ENCODE measurements around the gene KCND1.

KCND1 gene

GRCh38 chrX:48956728-48957414 lies 14.8 kb downstream of the KCND1 start:
- H3K4me3 ChIP-seq (ENCODE audit: low read depth, low read length), result peak overlapping the region; percentile 72
- DNase-seq (ENCODE audit: low read depth, low spot score), result no peak
- TF ChIP-seq CTCF (IDR thresholded peaks at IDR 0.05; ENCODE audit: insufficient read depth, low read length, missing control alignments), result no peak
- CTCF ChIA-PET, result interaction anchor here (2.8 to 2.9 kb wide), 2 partner anchors 11 to 87 kb away, joined by 9 to 17 read pairs; no protein-coding TSS in a partner anchor
- POLR2A ChIA-PET, result interaction anchor here (2.1 kb wide), 1 partner anchor 85 kb away, joined by 11 read pairs; no protein-coding TSS in a partner anchor

DNA sequence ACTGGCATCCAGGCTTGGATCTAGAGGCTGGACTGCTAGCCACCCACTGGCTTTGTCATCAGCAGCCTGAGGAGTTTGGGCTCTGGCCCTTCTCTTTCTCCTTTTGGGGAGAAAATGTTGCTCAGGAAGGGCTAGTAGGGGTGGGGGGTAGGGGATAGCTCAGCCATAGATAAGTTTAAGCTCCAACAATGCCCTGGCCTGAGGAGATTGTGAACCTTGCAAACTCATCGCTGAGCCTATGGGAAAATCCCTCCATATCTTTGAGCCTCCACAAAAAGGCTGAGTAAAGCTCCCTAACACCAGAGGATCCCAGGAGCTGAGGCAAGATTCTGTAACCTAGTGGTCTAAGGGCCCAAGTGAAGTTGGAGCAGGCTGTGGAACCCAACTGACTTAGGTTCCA lies 23.1 kb downstream of the KCND1 start:
- DNase-seq (ENCODE audit: low read depth, low spot score), result no peak
- ChIA-PET POLR2A (no interaction called here), CTCF (interaction anchor here (1.5 kb wide), 1 partner anchor 96 kb away, joined by 3 read pairs; no protein-coding TSS in a partner anchor)
- no peak for TF ChIP-seq CTCF (IDR thresholded peaks at IDR 0.05; ENCODE audit: insufficient read depth, low read length, missing control alignments)
- H3K4me3 ChIP-seq (ENCODE audit: low read depth, low read length), result no peak overlapping the region

- peak; percentile 70 for TF ChIP-seq CTCF (IDR thresholded peaks at IDR 0.05; ENCODE audit: insufficient read depth, low read length, missing control alignments)
- CTCF ChIA-PET, result interaction anchor here (0.6 to 2.7 kb wide), 8 partner anchors 10 to 368 kb away, joined by 3 to 17 read pairs (median 3); no protein-coding TSS in a partner anchor
- H3K4me3 ChIP-seq (ENCODE audit: low read depth, low read length), result no peak overlapping the region
- no peak for DNase-seq (ENCODE audit: low read depth, low spot score)
- POLR2A ChIA-PET, result no interaction called here
Measured at GRCh38 chrX:48945517-48946348, 25.9 kb downstream of the KCND1 start.

- DNase-seq (ENCODE audit: low read depth, low spot score), result no peak
- H3K4me3 ChIP-seq (ENCODE audit: low read depth, low read length), result no peak overlapping the region
- no peak for TF ChIP-seq CTCF (IDR thresholded peaks at IDR 0.05; ENCODE audit: insufficient read depth, low read length, missing control alignments)
- ChIA-PET CTCF (interaction anchor here (0.7 to 1.9 kb wide), 3 partner anchors 13 to 295 kb away, joined by 3 to 7 read pairs (median 5); no protein-coding TSS in a partner anchor), POLR2A (no interaction called here)
Measured at GRCh38 chrX:48942895-48943294, 28.7 kb downstream of the KCND1 start.

- no peak overlapping the region for H3K4me3 ChIP-seq (ENCODE audit: low read depth, low read length)
- POLR2A ChIA-PET, result no interaction called here
- TF ChIP-seq CTCF (IDR thresholded peaks at IDR 0.05; ENCODE audit: insufficient read depth, low read length, missing control alignments), result no peak
- CTCF ChIA-PET, result no interaction called here
- no peak for DNase-seq (ENCODE audit: low read depth, low spot score)
Measured at GRCh38 chrX:48940404-48940955, 31.2 kb downstream of the KCND1 start.

Data from AG04449 (cell line).